ENCODE results near the gene LRCOL1.

DNA sequence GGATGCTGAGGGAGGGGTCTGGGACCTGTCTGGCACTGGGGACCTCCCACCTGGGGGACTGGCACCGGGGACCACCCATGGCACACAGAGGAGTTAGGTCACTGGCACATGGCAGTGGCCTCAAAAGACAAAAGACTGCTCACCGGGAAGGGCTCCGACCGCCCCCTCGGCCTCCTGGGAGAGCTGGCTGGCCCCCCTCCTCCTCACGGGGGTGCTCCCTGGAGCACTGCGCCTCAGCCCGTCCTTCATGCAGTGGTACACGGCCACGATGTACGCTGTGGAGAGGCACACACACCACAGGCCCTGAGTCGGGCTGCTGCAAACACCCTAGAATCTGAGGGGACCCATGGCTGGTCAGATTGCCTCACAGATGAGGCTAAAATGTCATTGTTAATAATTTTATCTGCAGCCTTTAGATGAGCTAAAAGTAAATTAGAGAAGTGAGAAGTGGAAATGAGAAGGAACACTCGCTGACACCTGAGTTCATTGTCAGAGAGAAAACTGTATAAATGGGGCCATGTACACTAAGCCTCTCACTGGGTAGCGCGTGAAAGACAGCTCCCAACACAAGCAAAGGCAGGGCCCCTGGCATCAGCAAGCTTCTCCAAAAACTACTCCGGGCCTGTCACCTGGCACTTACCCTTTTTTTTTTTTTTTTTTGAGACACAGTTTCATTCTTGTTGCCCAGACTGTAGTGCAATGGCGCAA lies 22.3 kb upstream of the LRCOL1 start:
- TF ChIP-seq, protein P1, sequence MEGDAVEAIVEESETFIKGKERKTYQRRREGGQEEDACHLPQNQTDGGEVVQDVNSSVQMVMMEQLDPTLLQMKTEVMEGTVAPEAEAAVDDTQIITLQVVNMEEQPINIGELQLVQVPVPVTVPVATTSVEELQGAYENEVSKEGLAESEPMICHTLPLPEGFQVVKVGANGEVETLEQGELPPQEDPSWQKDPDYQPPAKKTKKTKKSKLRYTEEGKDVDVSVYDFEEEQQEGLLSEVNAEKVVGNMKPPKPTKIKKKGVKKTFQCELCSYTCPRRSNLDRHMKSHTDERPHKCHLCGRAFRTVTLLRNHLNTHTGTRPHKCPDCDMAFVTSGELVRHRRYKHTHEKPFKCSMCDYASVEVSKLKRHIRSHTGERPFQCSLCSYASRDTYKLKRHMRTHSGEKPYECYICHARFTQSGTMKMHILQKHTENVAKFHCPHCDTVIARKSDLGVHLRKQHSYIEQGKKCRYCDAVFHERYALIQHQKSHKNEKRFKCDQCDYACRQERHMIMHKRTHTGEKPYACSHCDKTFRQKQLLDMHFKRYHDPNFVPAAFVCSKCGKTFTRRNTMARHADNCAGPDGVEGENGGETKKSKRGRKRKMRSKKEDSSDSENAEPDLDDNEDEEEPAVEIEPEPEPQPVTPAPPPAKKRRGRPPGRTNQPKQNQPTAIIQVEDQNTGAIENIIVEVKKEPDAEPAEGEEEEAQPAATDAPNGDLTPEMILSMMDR (IDR thresholded peaks at IDR 0.05), result no peak
- no peak for TF ChIP-seq POLR2A (IDR thresholded peaks at IDR 0.05)
